HepG2 (cell line): ENCODE data around the gene HDGF. TPM values are rescaled to one million over a fixed set of nuclear protein-coding genes. Genes with fewer than 3 reads are reported as not detected.

Experiments
- ARID5B ChIP-seq: IDR thresholded peaks from 2 replicates; pipeline ENCODE4 v1.4.0; 2020; ENCODE audit warnings: mild to moderate bottlenecking, missing genetic modification reagents
- CAMTA2 ChIP-seq: sonication (generic); formaldehyde crosslinking; IDR thresholded peaks from 2 replicates; pipeline ENCODE4 v1.4.0; 2020; ENCODE audit warnings: mild to moderate bottlenecking, missing genetic modification reagents, borderline replicate concordance
- CCDC6 ChIP-seq: sonication (generic); formaldehyde crosslinking; IDR thresholded peaks from 2 replicates; pipeline ENCODE4 v1.8.1; 2022; ENCODE audit warnings: mild to moderate bottlenecking, missing genetic modification reagents, moderate library complexity
- ELF1 ChIP-seq: sonication (generic); formaldehyde crosslinking; IDR thresholded peaks from 2 replicates; pipeline ENCODE4 v1.4.0; 2020; ENCODE audit warnings: missing genetic modification reagents
- FLYWCH1 ChIP-seq: sonication (generic); formaldehyde crosslinking; IDR thresholded peaks from 2 replicates; pipeline ENCODE4 v1.8.1; 2023; ENCODE audit warnings: mild to moderate bottlenecking, missing genetic modification reagents
- GLI4 ChIP-seq: sonication (generic); formaldehyde crosslinking; IDR thresholded peaks from 2 replicates; pipeline ENCODE4 v1.5.1; 2020; ENCODE audit warnings: missing genetic modification reagents, mild to moderate bottlenecking, moderate library complexity, borderline replicate concordance
- GPN1 ChIP-seq: sonication (generic); formaldehyde crosslinking; IDR thresholded peaks from 2 replicates; pipeline ENCODE4 v1.5.1; 2020; ENCODE audit warnings: missing genetic modification reagents, borderline replicate concordance
- IKZF4 ChIP-seq: sonication (generic); formaldehyde crosslinking; IDR thresholded peaks from 2 replicates; pipeline ENCODE4 v1.5.1; 2020; ENCODE audit warnings: borderline replicate concordance, mild to moderate bottlenecking, low read depth, missing genetic modification reagents; ENCODE audit errors: not compliant biosample characterization
- KDM3A ChIP-seq: IDR thresholded peaks from 2 replicates; pipeline ENCODE4 v1.6.1; 2018; ENCODE audit warnings: low read depth, missing compliant biosample characterization
- KLF9 ChIP-seq: IDR thresholded peaks from 2 replicates; pipeline ENCODE4 v1.6.1; 2016; ENCODE audit warnings: low read depth
- NR1H2 ChIP-seq: sonication (generic); formaldehyde crosslinking; IDR thresholded peaks from 2 replicates; pipeline ENCODE4 v1.8.1; 2022; ENCODE audit warnings: low read depth, missing genetic modification reagents, borderline replicate concordance
- PAF1 ChIP-seq: IDR thresholded peaks from 2 replicates; pipeline ENCODE4 v1.6.1; 2016; ENCODE audit warnings: missing genetic modification reagents, missing compliant biosample characterization
- PHF20 ChIP-seq: sonication (generic); formaldehyde crosslinking; IDR thresholded peaks from 2 replicates; pipeline ENCODE4 v1.5.0; 2020; ENCODE audit warnings: mild to moderate bottlenecking, missing genetic modification reagents
- RBFOX2 ChIP-seq: fragments of 200-400 bp; formaldehyde crosslinking; IDR thresholded peaks from 2 replicates; pipeline ENCODE4 v1.6.1; 2017; ENCODE audit warnings: low read depth, mild to moderate bottlenecking, low read length
- SAP130 ChIP-seq: IDR thresholded peaks from 2 replicates; pipeline ENCODE4 v1.6.1; 2016; ENCODE audit warnings: low read depth
- SIN3B ChIP-seq: fragments of 150-350 bp; IDR thresholded peaks from 2 replicates; pipeline ENCODE4 v1.6.1; 2014; ENCODE audit warnings: low read length
- SIX4 ChIP-seq: sonication (generic); formaldehyde crosslinking; IDR thresholded peaks from 2 replicates; pipeline ENCODE4 v1.4.0; 2020; ENCODE audit warnings: missing genetic modification reagents
- TBX2 ChIP-seq: sonication (generic); formaldehyde crosslinking; IDR thresholded peaks from 2 replicates; pipeline ENCODE4 v1.5.0; 2020; ENCODE audit warnings: missing genetic modification reagents, mild to moderate bottlenecking, borderline replicate concordance
- XBP1 ChIP-seq: sonication (generic); formaldehyde crosslinking; IDR thresholded peaks from 2 replicates; pipeline ENCODE4 v1.5.0; 2020; ENCODE audit warnings: missing genetic modification reagents
- ZGPAT ChIP-seq: IDR thresholded peaks from 2 replicates; pipeline ENCODE4 v1.6.1; 2016; ENCODE audit warnings: mild to moderate bottlenecking
- ZKSCAN1 ChIP-seq: fragments of 150-350 bp; IDR thresholded peaks from 2 replicates; pipeline ENCODE4 v1.6.1; 2014; ENCODE audit warnings: low read length
- ZMYM3 ChIP-seq: sonication (generic); formaldehyde crosslinking; IDR thresholded peaks from 2 replicates; pipeline ENCODE4 v1.5.1; 2020; ENCODE audit warnings: mild to moderate bottlenecking, missing genetic modification reagents
- ZNF275 ChIP-seq: sonication (generic); formaldehyde crosslinking; IDR thresholded peaks from 2 replicates; pipeline ENCODE4 v1.8.0; 2022; ENCODE audit warnings: missing genetic modification reagents, mild to moderate bottlenecking, inconsistent platforms, borderline replicate concordance
- ZNF367 ChIP-seq: sonication (generic); formaldehyde crosslinking; IDR thresholded peaks from 2 replicates; pipeline ENCODE4 v1.4.0; 2020; ENCODE audit warnings: missing genetic modification reagents, borderline replicate concordance
- ZNF510 ChIP-seq: sonication (generic); formaldehyde crosslinking; IDR thresholded peaks from 2 replicates; pipeline ENCODE4 v1.4.0; 2020; ENCODE audit warnings: low read depth, mild to moderate bottlenecking, missing genetic modification reagents
- ZNF530 ChIP-seq: sonication (generic); formaldehyde crosslinking; IDR thresholded peaks from 2 replicates; pipeline ENCODE4 v1.5.0; 2020; ENCODE audit warnings: low read depth, mild to moderate bottlenecking, missing genetic modification reagents
- polyA plus RNA-seq, 8 experiments: library from polyadenylated mRNA; depleted of rRNA in 3 of 8; stranded (reverse) in 7 of 8; unstranded in 1 of 8; fragments of >200 nt; fragmentation: Illumina TruSeq in 4 of 8; extraction: Trizol in 4 of 8; gene quantifications; 2 replicates each; pipeline versions ENCODE4 v1.2.1 to v1.2.3, GENCODE V29; 2011 to 2016; ENCODE audit warnings: low read depth in 4 of 8, missing spikeins in 1 of 8, mixed read lengths in 1 of 8; ENCODE audit not compliant: insufficient read depth in 1 of 8
- total RNA-seq, 5 experiments: library from RNA; depleted of rRNA; stranded (reverse); fragments of >200 nt; fragmentation: Illumina TruSeq; extraction: Trizol; gene quantifications; 2 replicates each; pipeline ENCODE4 v1.2.3, GENCODE V29; 2016; ENCODE audit warnings: low read depth in 1 of 5

Gene HDGF
- total and polyA plus RNA-seq, 2 of the 13 experiments (the other 11 are each of a cell fraction or from before 2014, with no cell fraction given): 156 to 196 TPM

GRCh38 chr1:156766298-156767100 is 15.0 kb upstream of the HDGF start (continued):
- no peak for TF ChIP-seq ARID5B (CRISPR knock-in tag)
- TF ChIP-seq GLI4: no peak
- no peak for TF ChIP-seq ELF1 (CRISPR knock-in tag)
- TF ChIP-seq SIN3B: no peak
- no peak for TF ChIP-seq KLF9 (CRISPR knock-in tag)
- TF ChIP-seq NR1H2: no peak
- TF ChIP-seq PAF1 (CRISPR knock-in tag): no peak
- TF ChIP-seq SIX4 (CRISPR knock-in tag): no peak
- no peak for TF ChIP-seq SAP130 (CRISPR knock-in tag)
- TF ChIP-seq ZKSCAN1: no peak
- TF ChIP-seq ZNF275 (CRISPR knock-in tag): no peak
- no peak for TF ChIP-seq KDM3A
- TF ChIP-seq CCDC6 (CRISPR knock-in tag): 0 out of 2 replicates have a peak, but pooled peaks have one; percentile 9
- TF ChIP-seq FLYWCH1 (CRISPR knock-in tag): no peak
- TF ChIP-seq RBFOX2: 0 out of 2 replicates have a peak, but pooled peaks have one; percentile 33
- TF ChIP-seq XBP1: no peak
- peak; percentile 16 for TF ChIP-seq IKZF4
- TF ChIP-seq ZMYM3 (CRISPR knock-in tag): no peak
- no peak for TF ChIP-seq ZGPAT
- no peak for TF ChIP-seq GPN1
- TF ChIP-seq CAMTA2: no peak
- no peak for TF ChIP-seq ZNF367 (CRISPR knock-in tag)
- TF ChIP-seq TBX2: no peak
- no peak for TF ChIP-seq PHF20 (CRISPR knock-in tag)
- no peak for TF ChIP-seq ZNF530 (CRISPR knock-in tag)
- TF ChIP-seq ZNF510 (CRISPR knock-in tag): no peak
